K562 (cell line): ENCODE results near the gene S100A3. TPM values are rescaled to one million over a fixed set of nuclear protein-coding genes. Genes with fewer than 3 reads are reported as not detected.

Experiments used
- GABPA ChIP-seq: fragments of 200-800 bp; sonication (Bioruptor generic); conservative IDR thresholded peaks from 2 replicates; pipeline ENCODE4 v1.6.1; 2016; ENCODE audit warnings: low read depth, missing genetic modification characterization, missing compliant biosample characterization
- JUND ChIP-seq, 2 experiments: IDR thresholded peaks; 2 replicates in 1 of 2; 3 replicates in 1 of 2; pipeline ENCODE4 v1.6.1; 2011; ENCODE audit warnings: borderline replicate concordance in 2 of 2, low read depth in 2 of 2, low read length in 2 of 2, improper control_type of control experiment in 1 of 2, missing biosample characterization in 1 of 2, missing genetic modification characterization in 1 of 2, missing genetic modification reagents in 1 of 2
- MYBL2 ChIP-seq, 2 experiments: fragments of 450-650 bp in 1 of 2; sonication (generic) in 1 of 2; formaldehyde crosslinking in 1 of 2; IDR thresholded peaks; 2 replicates each; pipeline versions ENCODE4 v1.6.1 to v1.8.1; 2017 to 2022; ENCODE audit warnings: borderline replicate concordance in 1 of 2, inconsistent platforms in 1 of 2, low read depth in 1 of 2, mild to moderate bottlenecking in 1 of 2, missing genetic modification reagents in 1 of 2, moderate library complexity in 1 of 2
- NR4A1 ChIP-seq, 2 experiments: fragments of 250-450 bp in 1 of 2; fragments of 450-650 bp in 1 of 2; sonication (Bioruptor Pico) in 1 of 2; IDR thresholded peaks; 2 replicates each; pipeline versions ENCODE4 v1.4.0 to v1.6.1; 2016 to 2020; ENCODE audit warnings: mild to moderate bottlenecking in 2 of 2, missing compliant biosample characterization in 1 of 2, missing genetic modification characterization in 1 of 2, moderate library complexity in 1 of 2
- ZBTB7A ChIP-seq: IDR thresholded peaks from 2 replicates; pipeline ENCODE4 v1.6.1; 2011; ENCODE audit warnings: low read depth, mild to moderate bottlenecking, low read length, moderate library complexity, borderline replicate concordance; ENCODE audit not compliant: control insufficient read depth
- polyA plus RNA-seq, 8 experiments: library from polyadenylated mRNA; depleted of rRNA in 4 of 8; stranded (reverse) in 5 of 8; unstranded in 3 of 8; fragments of >200 nt; fragmentation: Nextera tagmentation in 2 of 8; fragmentation: Illumina TruSeq in 1 of 8; extraction: Ambion mirVana in 2 of 8; extraction: Trizol in 1 of 8; gene quantifications; 2 replicates each; pipeline versions ENCODE4 v1.2.1 to v1.2.3, GENCODE V29; 2011 to 2014; ENCODE audit warnings: inconsistent platforms in 1 of 8, missing spikeins in 1 of 8
- total RNA-seq, 7 experiments: library from RNA; depleted of rRNA in 6 of 7; stranded (reverse); fragments of >200 nt in 6 of 7; fragmentation: Illumina TruSeq in 2 of 7; extraction: Trizol in 2 of 7; gene quantifications; 2 replicates each; pipeline versions ENCODE4 v1.2.1 to v1.2.3, GENCODE V29; 2011 to 2021; ENCODE audit warnings: low replicate concordance in 1 of 7
- TF ChIP-seq, protein P1 (sequence below): sonication (generic); formaldehyde crosslinking; IDR thresholded peaks from 2 replicates; pipeline ENCODE4 v1.4.0; 2020; ENCODE audit warnings: mild to moderate bottlenecking, missing genetic modification reagents

The S100A3 gene
- total and polyA plus RNA-seq, 9 of the 15 experiments (the other 6 are each of a cell fraction or from before 2014, with no cell fraction given) = 0.08 to 1.7 (median 0.18) TPM; not detected in 4

DNA sequence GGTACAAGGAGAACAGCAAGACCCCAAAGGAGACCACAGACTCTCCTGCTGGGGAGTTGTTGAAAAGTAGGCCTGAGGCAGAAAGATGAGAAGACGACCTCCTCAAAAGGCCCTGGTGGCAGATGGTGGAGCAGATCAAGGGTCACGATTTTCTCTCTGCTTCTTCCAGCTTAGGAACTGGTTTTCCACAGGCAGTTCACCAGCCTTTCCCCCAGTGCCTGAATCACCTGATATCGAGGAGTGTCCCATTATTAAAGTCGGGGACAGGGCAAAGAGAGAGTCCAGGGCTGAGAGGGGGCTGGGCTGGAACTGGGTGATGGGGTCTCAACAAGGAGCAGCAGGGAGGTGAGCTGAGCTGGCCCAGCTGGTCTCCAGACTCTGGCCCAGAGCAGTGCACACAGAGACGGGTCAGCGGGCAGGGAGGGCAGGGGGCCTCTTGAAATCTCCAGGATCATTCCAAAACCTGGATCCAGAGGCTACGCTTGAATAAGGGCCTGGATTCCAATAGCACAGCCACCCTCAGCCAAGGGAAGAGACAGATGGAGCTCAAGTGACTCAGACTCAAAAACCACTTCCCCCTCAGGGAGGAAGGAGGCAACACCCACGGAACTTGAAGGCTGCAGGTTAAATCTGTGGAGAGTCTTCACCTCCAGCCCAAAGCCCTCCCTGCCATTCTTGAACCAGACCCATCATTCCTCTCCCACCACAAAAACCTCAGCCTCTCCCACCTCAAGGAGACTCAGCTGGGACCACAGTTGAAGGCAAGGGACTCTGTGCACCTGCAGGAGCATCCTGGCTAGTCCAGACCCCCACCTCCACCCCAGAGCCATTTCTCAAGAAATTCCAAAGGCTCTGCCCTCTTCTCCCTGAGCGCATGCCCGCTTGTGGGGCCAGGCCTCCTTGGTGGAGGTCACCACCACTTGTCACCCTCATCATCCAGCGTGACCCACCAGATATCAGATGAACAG, 8.4 kb downstream of the S100A3 start, which contains the start of gene S100A5 (continued):
- no peak for TF ChIP-seq ZBTB7A
- TF ChIP-seq, protein P1, sequence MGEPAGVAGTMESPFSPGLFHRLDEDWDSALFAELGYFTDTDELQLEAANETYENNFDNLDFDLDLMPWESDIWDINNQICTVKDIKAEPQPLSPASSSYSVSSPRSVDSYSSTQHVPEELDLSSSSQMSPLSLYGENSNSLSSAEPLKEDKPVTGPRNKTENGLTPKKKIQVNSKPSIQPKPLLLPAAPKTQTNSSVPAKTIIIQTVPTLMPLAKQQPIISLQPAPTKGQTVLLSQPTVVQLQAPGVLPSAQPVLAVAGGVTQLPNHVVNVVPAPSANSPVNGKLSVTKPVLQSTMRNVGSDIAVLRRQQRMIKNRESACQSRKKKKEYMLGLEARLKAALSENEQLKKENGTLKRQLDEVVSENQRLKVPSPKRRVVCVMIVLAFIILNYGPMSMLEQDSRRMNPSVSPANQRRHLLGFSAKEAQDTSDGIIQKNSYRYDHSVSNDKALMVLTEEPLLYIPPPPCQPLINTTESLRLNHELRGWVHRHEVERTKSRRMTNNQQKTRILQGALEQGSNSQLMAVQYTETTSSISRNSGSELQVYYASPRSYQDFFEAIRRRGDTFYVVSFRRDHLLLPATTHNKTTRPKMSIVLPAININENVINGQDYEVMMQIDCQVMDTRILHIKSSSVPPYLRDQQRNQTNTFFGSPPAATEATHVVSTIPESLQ (CRISPR knock-in tag) = no peak
- no peak for TF ChIP-seq MYBL2 (IDR thresholded peaks at IDR 0.05; ENCODE audit: low read depth)
- no peak for TF ChIP-seq MYBL2 (CRISPR knock-in tag; IDR thresholded peaks at IDR 0.05; ENCODE audit: borderline replicate concordance)
- peak; percentile 57 for TF ChIP-seq GABPA (tag)
- no peak for TF ChIP-seq NR4A1 (CRISPR knock-in tag; IDR thresholded peaks at IDR 0.05)
- TF ChIP-seq NR4A1 (tag; IDR thresholded peaks at IDR 0.05) = no peak
- TF ChIP-seq JUND (IDR thresholded peaks at IDR 0.05; ENCODE audit: borderline replicate concordance, low read depth, low read length) = peak; percentile 75
- no peak; the same call in 2 of the 3 replicates for TF ChIP-seq JUND (tag; IDR thresholded peaks at IDR 0.05; ENCODE audit: borderline replicate concordance, low read depth, low read length)
